Natural killer cell (primary cell): Measurements from ENCODE around the gene SLC9A8. TPM values are rescaled to one million over a fixed set of nuclear protein-coding genes. Genes with fewer than 3 reads are reported as not detected.
"Not testable (repeated sequence)": the region's sequence is repeated elsewhere in the genome, so short reads cannot be mapped to it uniquely, and the experiment has no call there.

Experiments
- ATAC-seq, 3 donors: fragments of 150-1000 bp in 2 of 3; fragments of 200-7000 bp in 1 of 3; cut with Tn5 transposase; 1 replicate in 1 of 3; 2 replicates in 2 of 3; pipeline ENCODE4 v1.10.0; 2021; ENCODE audit warnings: mild to moderate bottlenecking in 2 of 3, moderate library complexity in 2 of 3
- DNase-seq, 2 donors: peaks; one replicate each; pipeline versions ENCODE4 v3.0.0 to v3.0.0-alpha.2; 2013 to 2021; ENCODE audit warnings: mixed read lengths in 1 of 2
- H3K27ac ChIP-seq: one replicate; pipeline ENCODE4 v1.5.1; 2013; ENCODE audit warnings: mild to moderate bottlenecking, low read length
- H3K27me3 ChIP-seq: one replicate; pipeline ENCODE4 v1.6.1; 2013; ENCODE audit warnings: low read length; ENCODE audit not compliant: control insufficient read depth, insufficient read depth
- H3K36me3 ChIP-seq: one replicate; pipeline ENCODE4 v1.6.1; 2013; ENCODE audit warnings: low read length; ENCODE audit not compliant: control insufficient read depth, insufficient read depth
- H3K4me1 ChIP-seq: one replicate; pipeline ENCODE4 v1.6.1; 2013; ENCODE audit warnings: low read length; ENCODE audit not compliant: control insufficient read depth, insufficient read depth
- H3K4me3 ChIP-seq: one replicate; pipeline ENCODE4 v1.5.1; 2013; ENCODE audit warnings: low read length
- H3K9me3 ChIP-seq: one replicate; pipeline ENCODE4 v1.6.1; 2013; ENCODE audit warnings: low read length; ENCODE audit not compliant: control insufficient read depth, insufficient read depth
- H3K27ac Mint-ChIP-seq, 2 donors: one replicate each; pipeline ENCODE4 v1.8.0; 2022; ENCODE audit warnings: mild to moderate bottlenecking in 2 of 2, mixed read lengths in 2 of 2, moderate library complexity in 1 of 2
- H3K27me3 Mint-ChIP-seq, 2 donors: one replicate each; pipeline ENCODE4 v1.8.0; 2022; ENCODE audit warnings: low read depth in 2 of 2, mixed read lengths in 2 of 2
- H3K36me3 Mint-ChIP-seq: one replicate; pipeline ENCODE4 v1.8.0; 2022; ENCODE audit warnings: mixed read lengths
- H3K4me1 Mint-ChIP-seq, 2 donors: one replicate each; pipeline ENCODE4 v1.8.0; 2022; ENCODE audit warnings: mixed read lengths in 2 of 2
- H3K4me3 Mint-ChIP-seq: one replicate; pipeline ENCODE4 v1.8.0; 2022; ENCODE audit warnings: mild to moderate bottlenecking, moderate library complexity, mixed read lengths
- H3K9me3 Mint-ChIP-seq, 2 donors: one replicate each; pipeline ENCODE4 v1.8.0; 2022; ENCODE audit warnings: mixed read lengths in 2 of 2
- WGBS: methylation state at CpG from one replicate; pipeline ENCODE4 v1.1.7; 2013; ENCODE audit warnings: missing lambda C conversion rate; ENCODE audit not compliant: insufficient coverage; 5-methylcytosine and 5-hydroxymethylcytosine counted together
- intact Hi-C: fragments of 100-400 bp; cut with micrococcal nuclease; formaldehyde crosslinking; loops from one replicate; pipeline ENCODE4 v1.14.2; 2022
- total RNA-seq, 4 donors: library from RNA; stranded (reverse); fragments of 120-200 nt in 1 of 4; gene quantifications; one replicate each; pipeline versions ENCODE4 v1.2.3 to v1.2.4, GENCODE V29; 2013 to 2022
- TF ChIP-seq, protein P1 (sequence below): fragments of 200-600 bp; IDR thresholded peaks from one replicate; pipeline ENCODE4 v1.8.0; 2022; ENCODE audit warnings: antibody characterized with exemption

SLC9A8 gene
- total RNA-seq, 3 donors from 2014 or later (not counting 1 experiment from before 2014, with no cell fraction given) = 54.5 to 68.7 (median 58.8) TPM

DNA sequence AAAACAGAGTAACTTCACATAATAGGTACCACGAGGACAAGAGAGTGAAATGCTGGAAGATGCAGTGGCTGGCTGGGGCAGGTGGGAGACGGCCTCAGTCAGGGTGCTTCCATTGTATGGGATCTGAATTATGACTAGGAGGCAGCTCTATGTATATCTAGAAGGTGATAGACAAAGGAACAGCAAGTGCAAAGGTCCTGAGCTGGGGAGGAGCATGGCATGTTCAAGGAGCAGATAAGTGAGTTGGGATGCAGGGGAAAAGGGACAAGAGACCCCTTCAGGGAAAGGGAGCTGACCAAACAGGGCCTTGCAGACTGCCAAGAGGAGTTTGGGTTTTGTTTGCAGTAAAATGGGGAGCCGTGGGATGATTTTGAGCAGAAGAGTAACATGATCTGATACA is 8.3 kb upstream of the SLC9A8 start:
- Mint-ChIP-seq H3K27ac (peak overlapping the region; percentile 19 to 88), H3K9me3 (no peaks in the 10 kb centered on the region), H3K36me3 (no peaks in the 10 kb centered on the region), H3K27me3 (no peaks in the 10 kb centered on the region), H3K4me3 (no peak overlapping the region), H3K4me1 (peaks cover 5 to 18% of the 10 kb centered on the region in 2 donors)
- TF ChIP-seq, protein P1, sequence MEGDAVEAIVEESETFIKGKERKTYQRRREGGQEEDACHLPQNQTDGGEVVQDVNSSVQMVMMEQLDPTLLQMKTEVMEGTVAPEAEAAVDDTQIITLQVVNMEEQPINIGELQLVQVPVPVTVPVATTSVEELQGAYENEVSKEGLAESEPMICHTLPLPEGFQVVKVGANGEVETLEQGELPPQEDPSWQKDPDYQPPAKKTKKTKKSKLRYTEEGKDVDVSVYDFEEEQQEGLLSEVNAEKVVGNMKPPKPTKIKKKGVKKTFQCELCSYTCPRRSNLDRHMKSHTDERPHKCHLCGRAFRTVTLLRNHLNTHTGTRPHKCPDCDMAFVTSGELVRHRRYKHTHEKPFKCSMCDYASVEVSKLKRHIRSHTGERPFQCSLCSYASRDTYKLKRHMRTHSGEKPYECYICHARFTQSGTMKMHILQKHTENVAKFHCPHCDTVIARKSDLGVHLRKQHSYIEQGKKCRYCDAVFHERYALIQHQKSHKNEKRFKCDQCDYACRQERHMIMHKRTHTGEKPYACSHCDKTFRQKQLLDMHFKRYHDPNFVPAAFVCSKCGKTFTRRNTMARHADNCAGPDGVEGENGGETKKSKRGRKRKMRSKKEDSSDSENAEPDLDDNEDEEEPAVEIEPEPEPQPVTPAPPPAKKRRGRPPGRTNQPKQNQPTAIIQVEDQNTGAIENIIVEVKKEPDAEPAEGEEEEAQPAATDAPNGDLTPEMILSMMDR = no peak
- peaks cover 31% of the 10 kb centered on the region for H3K4me1 ChIP-seq
- H3K9me3 ChIP-seq = no peaks in the 10 kb centered on the region
- no peak overlapping the region for H3K27ac ChIP-seq
- 98% methylated on average over 3 of the region's 3 CpGs for WGBS
- DNase-seq (no peak), ATAC-seq (no peak)
- intact Hi-C loops = no loop called here
- H3K27me3 ChIP-seq = no peaks in the 10 kb centered on the region
- no peaks in the 10 kb centered on the region for H3K36me3 ChIP-seq
- H3K4me3 ChIP-seq = no peak overlapping the region

DNA sequence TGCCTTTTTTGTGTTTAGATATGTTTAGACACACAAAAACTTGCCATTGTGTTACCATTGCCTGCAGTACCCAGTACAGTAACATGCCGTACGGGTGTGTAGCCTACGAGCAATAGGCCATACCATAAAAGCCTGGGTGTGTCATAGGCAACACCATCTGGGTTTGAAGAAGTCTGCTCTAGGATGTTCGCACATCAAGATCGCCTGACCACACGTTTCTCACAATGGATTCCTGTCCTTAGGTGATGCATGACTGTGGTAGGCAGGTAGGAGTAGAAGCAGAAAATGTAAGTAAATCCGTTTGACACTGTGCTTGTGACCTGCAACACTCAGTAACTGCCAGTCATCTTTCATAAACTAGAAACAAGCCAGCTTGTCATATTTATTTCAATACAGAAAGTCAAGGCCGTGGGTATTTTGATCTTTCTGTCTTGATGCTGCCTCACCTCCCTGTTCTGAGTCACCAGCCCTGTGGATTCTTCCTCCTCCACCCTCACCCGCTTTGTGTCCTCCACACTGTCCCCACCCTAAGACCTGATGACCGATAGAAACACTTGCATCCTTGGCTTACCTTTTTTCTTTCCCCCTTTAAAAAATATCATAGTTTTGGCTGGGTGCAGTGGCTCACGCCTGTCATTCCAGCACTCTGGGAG is 7.3 kb upstream of the SLC9A8 start:
- H3K36me3 Mint-ChIP-seq, H3K4me3 ChIP-seq, H3K4me3 Mint-ChIP-seq, H3K9me3 Mint-ChIP-seq, intact Hi-C loops, H3K9me3 ChIP-seq, H3K36me3 ChIP-seq, H3K27me3 ChIP-seq, H3K27me3 Mint-ChIP-seq: not testable (repeated sequence)
- WGBS = 27% methylated on average over 6 of the region's 11 CpGs
- H3K4me1 ChIP-seq = peaks cover 31% of the 10 kb centered on the region
- DNase-seq (peak; percentile 23 to 63), ATAC-seq (peak; percentile 84 to 86 (median 86))
- Mint-ChIP-seq H3K4me1 (peaks cover 5 to 18% of the 10 kb centered on the region in 2 donors), H3K27ac (peak overlapping the region; percentile 68 to 88)
- peak overlapping the region; percentile 48 for H3K27ac ChIP-seq

DNA sequence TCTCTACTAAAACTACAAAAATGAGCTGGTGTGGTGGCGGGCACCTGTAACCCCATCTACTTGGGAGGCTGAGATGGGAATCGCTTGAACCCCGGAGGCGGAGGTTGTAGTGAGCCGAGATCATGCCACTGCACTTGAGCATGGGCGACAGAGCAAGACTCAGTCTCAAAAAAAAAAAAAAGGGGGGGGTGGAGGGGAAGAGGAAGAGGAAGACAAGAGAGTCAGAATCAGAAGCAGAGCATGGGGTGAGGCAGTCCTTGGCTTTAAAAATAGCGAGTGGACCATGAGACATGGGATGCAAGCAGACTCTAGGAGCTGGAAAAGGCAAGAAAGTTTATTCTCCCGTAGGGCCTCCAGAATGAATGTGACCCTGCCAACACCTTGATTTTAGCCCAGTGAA is 3.9 kb upstream of the SLC9A8 start:
- Histone ChIP-seq H3K4me1 (peaks cover 25% of the 10 kb centered on the region), H3K27me3 (no peaks in the 10 kb centered on the region), H3K9me3 (no peaks in the 10 kb centered on the region), H3K36me3 (no peaks in the 10 kb centered on the region), H3K4me3 (no peak overlapping the region), H3K27ac (no peak overlapping the region)
- WGBS = 77% methylated on average over 7 of the region's 8 CpGs
- ATAC-seq (no peak), DNase-seq (no peak)
- Mint-ChIP-seq H3K4me1 (peaks cover 24 to 33% of the 10 kb centered on the region in 2 donors), H3K27me3 (no peaks in the 10 kb centered on the region), H3K4me3 (no peak overlapping the region), H3K27ac (peak overlapping the region in 1 of 2 donors; percentile 47), H3K9me3 (no peaks in the 10 kb centered on the region), H3K36me3 (no peaks in the 10 kb centered on the region)
- intact Hi-C loops = no loop called here
- TF ChIP-seq, protein P1 = no peak

DNA sequence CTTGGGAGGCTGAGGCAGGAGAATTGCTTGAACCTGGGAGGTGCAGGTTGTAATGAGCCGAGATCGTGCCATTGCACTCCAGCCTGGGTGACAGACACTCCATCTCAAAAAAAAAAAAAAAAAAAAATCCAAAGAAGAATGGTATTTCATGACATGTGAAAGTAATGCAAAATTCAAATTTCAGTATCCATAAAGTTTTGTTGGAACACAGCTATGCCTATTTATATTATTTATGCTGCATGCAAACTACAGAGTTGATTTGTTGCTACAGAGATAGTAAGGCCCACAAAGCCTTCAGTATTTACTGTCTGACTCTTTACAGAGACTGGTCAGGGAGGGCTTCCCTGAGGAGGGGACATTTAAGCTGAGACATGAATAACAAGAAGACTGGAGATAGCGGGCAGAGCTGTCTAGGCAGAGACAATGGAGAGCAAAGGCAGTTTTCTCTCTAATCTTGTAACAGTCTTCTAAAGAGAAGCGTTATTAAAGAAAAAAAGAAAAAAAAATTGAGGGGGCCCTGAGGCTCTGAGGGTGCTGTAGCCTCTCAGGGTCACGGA is 2.7 kb upstream of the SLC9A8 start:
- no peaks in the 10 kb centered on the region for H3K27me3 Mint-ChIP-seq
- 100% methylated on average over 3 of the region's 5 CpGs for WGBS

More for the DNA sequence above, 2.7 kb upstream of the SLC9A8 start:
- Mint-ChIP-seq H3K9me3 (no peaks in the 10 kb centered on the region), H3K27ac (peak overlapping the region; percentile 85 to 93), H3K36me3 (no peaks in the 10 kb centered on the region), H3K4me3 (no peak overlapping the region), H3K4me1 (peaks cover 35 to 39% of the 10 kb centered on the region in 2 donors)
- Histone ChIP-seq H3K4me1 (peaks cover 22% of the 10 kb centered on the region), H3K27me3 (no peaks in the 10 kb centered on the region), H3K4me3 (no peak overlapping the region), H3K27ac (no peak overlapping the region), H3K9me3 (no peaks in the 10 kb centered on the region), H3K36me3 (no peaks in the 10 kb centered on the region)
- DNase-seq = no peak
- TF ChIP-seq, protein P1 = no peak
- ATAC-seq = no peak
- intact Hi-C loops = loop anchor here (5.0 kb wide), 2 partner anchors 33 to 98 kb away; partner anchors contain the start of gene B4GALT5
